ENCODE results near the gene CFAP61. TPM values are rescaled to one million over a fixed set of nuclear protein-coding genes. Genes with fewer than 3 reads are reported as not detected.

CFAP61 gene
- total RNA-seq, 1 donor from 2014 or later, result 8.6 TPM

GRCh38 chr20:20212675-20213096 is 160.4 kb downstream of the CFAP61 start:
- intact Hi-C loops (cut with DNase I), result no loop called here
- no peaks in the 10 kb centered on the region for H3K4me1 ChIP-seq
- DNase-seq, result no peak
- no peaks in the 10 kb centered on the region for H3K36me3 ChIP-seq
- H3K27ac ChIP-seq, result no peak overlapping the region
- H3K4me3 ChIP-seq, result no peak overlapping the region
- no peak for ATAC-seq
- peaks cover 22% of the 10 kb centered on the region for H3K27me3 ChIP-seq (ENCODE audit: low read depth)
- no peaks in the 10 kb centered on the region for H3K9me3 ChIP-seq
- TF ChIP-seq CTCF (IDR thresholded peaks at IDR 0.05), result no peak

- no peak overlapping the region for H3K27ac ChIP-seq
- no peaks in the 10 kb centered on the region for H3K4me1 ChIP-seq
- peaks cover 22% of the 10 kb centered on the region for H3K27me3 ChIP-seq (ENCODE audit: low read depth)
- H3K36me3 ChIP-seq, result no peaks in the 10 kb centered on the region
- ATAC-seq (no peak), DNase-seq (no peak)
- H3K9me3 ChIP-seq, result no peaks in the 10 kb centered on the region
- intact Hi-C loops (cut with DNase I), result no loop called here
- H3K4me3 ChIP-seq, result no peak overlapping the region
- no peak for TF ChIP-seq CTCF (IDR thresholded peaks at IDR 0.05)
Observed at GRCh38 chr20:20213526-20214121, 161.3 kb downstream of the CFAP61 start.

GRCh38 chr20:20214757-20215275 is 162.5 kb downstream of the CFAP61 start:
- intact Hi-C loops (cut with DNase I), result no loop called here

DNA sequence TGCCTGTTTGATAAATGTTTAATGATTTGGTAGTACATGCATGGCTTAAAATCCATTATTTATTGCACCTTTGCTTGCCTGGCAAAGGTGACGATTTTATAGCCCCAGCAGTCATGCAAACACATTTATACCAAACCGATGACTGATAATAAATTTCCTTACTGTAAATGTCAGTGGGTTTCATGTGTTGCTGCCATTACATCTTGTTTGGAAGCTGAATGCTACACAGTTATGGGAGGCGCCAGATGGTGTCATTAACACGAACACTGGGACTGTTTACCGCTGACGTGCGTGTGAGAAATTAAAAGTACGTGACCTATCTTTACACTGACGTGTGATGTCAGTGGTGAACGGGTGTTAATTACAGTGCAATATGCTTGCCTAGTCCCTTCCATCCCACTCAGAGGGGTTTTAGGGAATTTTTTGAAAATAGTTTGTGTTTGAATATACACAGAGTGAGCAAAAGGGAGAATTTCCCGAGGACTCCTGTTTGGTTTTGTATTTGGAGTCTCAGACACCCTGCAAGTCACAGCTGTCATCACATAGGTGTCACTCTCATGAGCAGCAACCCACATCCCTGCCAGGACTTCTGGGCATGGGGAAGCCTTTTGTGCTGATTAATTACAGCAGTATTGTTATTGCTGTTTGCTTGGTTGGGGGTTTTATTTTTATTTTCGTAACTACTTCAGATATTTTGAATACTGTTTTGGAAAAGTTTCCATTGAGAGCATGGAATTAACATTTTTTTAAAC is 163.8 kb downstream of the CFAP61 start:
- Histone ChIP-seq H3K4me3 (no peak overlapping the region), H3K27ac (no peak overlapping the region), H3K27me3 (ENCODE audit: low read depth) (peaks cover 22% of the 10 kb centered on the region), H3K4me1 (no peaks in the 10 kb centered on the region), H3K9me3 (no peaks in the 10 kb centered on the region), H3K36me3 (no peaks in the 10 kb centered on the region)
- DNase-seq, result no peak
- no peak for ATAC-seq
- no peak for TF ChIP-seq CTCF (IDR thresholded peaks at IDR 0.05)
- intact Hi-C loops (cut with DNase I), result no loop called here

More at GRCh38 chr20:20214757-20215275, 162.5 kb downstream of the CFAP61 start:
- no peaks in the 10 kb centered on the region for H3K36me3 ChIP-seq
- no peak overlapping the region for H3K27ac ChIP-seq
- peaks cover 22% of the 10 kb centered on the region for H3K27me3 ChIP-seq (ENCODE audit: low read depth)
- DNase-seq (no peak), ATAC-seq (no peak)
- no peaks in the 10 kb centered on the region for H3K9me3 ChIP-seq
- no peak for TF ChIP-seq CTCF (IDR thresholded peaks at IDR 0.05)
- H3K4me3 ChIP-seq, result no peak overlapping the region
- no peaks in the 10 kb centered on the region for H3K4me1 ChIP-seq

- no peaks in the 10 kb centered on the region for H3K9me3 ChIP-seq
- no peak for ATAC-seq
- intact Hi-C loops (cut with DNase I), result no loop called here
- no peaks in the 10 kb centered on the region for H3K4me1 ChIP-seq
- DNase-seq, result no peak
- no peak overlapping the region for H3K27ac ChIP-seq
- no peak overlapping the region for H3K4me3 ChIP-seq
- H3K36me3 ChIP-seq, result no peaks in the 10 kb centered on the region
- no peak for TF ChIP-seq CTCF (IDR thresholded peaks at IDR 0.05)
- peaks cover 22% of the 10 kb centered on the region for H3K27me3 ChIP-seq (ENCODE audit: low read depth)
Observed at GRCh38 chr20:20216941-20217340, 164.6 kb downstream of the CFAP61 start.

Data from lower lobe of right lung (tissue), 2 donors.